ENCODE measurements around the gene RNF121. TPM values are rescaled to one million over a fixed set of nuclear protein-coding genes. Genes with fewer than 3 reads are reported as not detected.
A peak's percentile ranks its signal among the peaks of the same experiment; 100 is the strongest.

The RNF121 gene
- total RNA-seq, 8 experiments from 2014 or later, result 20.6 to 36.4 (median 31.9) TPM

DNA sequence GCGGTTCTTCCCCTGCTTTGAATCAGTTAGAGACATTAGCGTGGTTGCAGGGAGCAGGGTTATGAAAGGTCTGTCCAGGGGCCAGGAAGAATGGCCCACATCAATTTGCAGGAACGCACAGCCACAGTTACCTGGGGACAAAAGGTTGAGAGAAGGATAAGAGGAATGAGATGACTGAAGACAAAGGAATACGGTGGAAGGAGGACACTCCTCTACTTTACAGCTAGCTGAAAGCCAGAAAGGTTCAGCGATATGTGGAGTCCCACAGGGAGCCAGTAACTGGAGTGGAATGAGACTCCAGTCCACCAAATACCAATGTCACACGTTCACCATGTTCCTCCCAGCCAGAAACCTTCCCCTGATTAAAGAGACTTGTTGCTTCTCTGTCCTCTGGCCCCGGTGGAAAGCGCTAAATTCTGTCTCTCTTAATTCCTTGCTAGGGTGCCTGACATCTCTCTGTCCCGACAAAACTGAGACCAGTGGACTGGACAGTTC, 11.2 kb upstream of the RNF121 start:
- in situ Hi-C loops (cut with MboI; ENCODE audit: low pct_unique_long_range_greater_than_20kb in 2 of 9, low sequenced_read_pairs in 9 of 9, unreplicated experiment in 9 of 9), result no loop called here
- no peak for ATAC-seq (replicated peaks in 6 of 8)
- 83 to 100% (median 93%) methylated on average over 1 to 8 of the region's 9 CpGs; no CpG with 5 or more reads in 1 of the 10 experiments for WGBS, 10 experiments
- Histone ChIP-seq H3K4me3 (no peak overlapping the region), H3K4me1 (replicated peaks in 1 of 2) (no peaks in the 10 kb centered on the region), H3K27ac (no peak overlapping the region)

DNA sequence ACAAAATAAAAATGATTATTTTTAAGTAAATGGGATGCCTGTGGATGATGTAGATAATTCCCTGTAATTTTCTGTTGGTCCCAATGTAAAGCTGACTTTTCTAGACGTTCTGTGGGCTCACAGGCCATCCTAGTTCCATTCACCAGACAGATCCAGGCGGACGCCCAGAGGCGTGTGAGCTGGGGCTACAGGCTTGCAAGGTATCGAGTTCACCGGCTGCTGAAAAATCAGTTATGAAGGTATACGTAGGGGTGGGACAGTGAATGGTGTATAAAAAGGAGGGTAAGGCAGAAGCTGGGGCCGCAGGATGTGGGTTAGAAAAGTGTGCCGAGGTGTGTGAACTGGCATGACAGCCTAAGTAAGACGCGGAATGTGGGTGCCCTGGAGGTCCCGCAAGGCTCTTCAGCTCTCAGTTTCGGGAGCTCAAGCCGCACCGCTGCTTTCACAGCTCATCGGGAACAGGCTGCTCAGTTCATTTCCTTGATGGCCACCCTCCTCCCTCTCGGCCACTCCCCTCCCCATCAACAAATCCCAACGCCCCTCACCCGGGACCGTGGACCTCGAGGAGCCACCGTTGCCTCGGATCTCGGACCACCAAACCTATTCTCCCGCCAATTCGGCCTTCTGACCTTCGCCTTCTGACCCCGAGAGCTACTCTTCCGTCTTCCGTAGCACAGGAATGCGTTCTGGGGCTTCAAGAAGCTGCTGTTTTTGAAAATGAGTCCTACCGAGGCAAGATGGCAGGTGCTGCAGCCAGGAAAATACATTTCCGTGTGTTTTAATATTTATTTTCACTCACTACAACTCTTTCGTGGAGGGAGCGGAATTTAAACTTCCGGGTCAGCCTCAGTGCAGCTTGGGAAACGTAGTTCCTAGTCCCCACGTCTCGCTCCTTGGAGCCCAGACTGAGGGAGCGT, 768 bp upstream of the RNF121 start, which contains the start of gene XNDC1N:
TSS of gene XNDC1N (minus strand) at position 775 of the 917 bp plus-strand sequence. CDS start 5,241 bp downstream, outside the sequence.
- peak; percentile 90 to 95 (median 93) for ATAC-seq (replicated peaks in 6 of 8)
- Histone ChIP-seq H3K4me1 (replicated peaks in 1 of 2) (peaks cover 8 to 10% of the 10 kb centered on the region in 2 donors), H3K27ac (peak within 1 kb of the TSS; percentile 76 to 97), H3K4me3 (peak within 1 kb of the TSS; percentile 56 to 97 (median 83))
- 0 to 6% (median 0%) methylated on average over 1 to 14 of the region's 40 CpGs; no CpG with 5 or more reads in 1 of the 10 experiments for WGBS, 10 experiments
- in situ Hi-C loops (cut with MboI; ENCODE audit: low pct_unique_long_range_greater_than_20kb in 2 of 9, low sequenced_read_pairs in 9 of 9, unreplicated experiment in 9 of 9), result no loop called here

DNA sequence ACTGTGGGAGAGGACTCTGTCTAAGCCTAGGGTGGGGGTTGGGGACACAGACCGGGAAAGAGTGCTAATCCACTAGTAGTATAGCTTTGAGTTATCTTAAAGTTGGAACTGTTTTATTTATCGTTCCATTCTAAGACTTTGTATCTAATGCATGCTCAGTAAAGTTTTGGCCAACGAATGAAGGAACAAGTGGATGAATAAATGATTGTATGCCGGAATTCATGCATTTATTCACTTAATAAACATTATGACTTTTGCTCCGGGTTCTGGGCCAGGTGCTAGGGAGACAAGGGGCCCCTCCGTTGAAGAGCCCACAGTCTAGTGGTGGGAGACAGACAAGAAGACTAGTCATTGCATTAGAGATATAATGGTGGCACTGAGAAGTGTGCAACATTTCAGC, 645 bp downstream of the RNF121 start:
- peak in 1 of 8 experiments; percentile 0 for ATAC-seq (replicated peaks in 6 of 8)
- 0 to 5% (median 0%) methylated on average over 1 to 5 of the region's 6 CpGs; no CpG with 5 or more reads in 2 of the 10 experiments for WGBS, 10 experiments
- H3K4me3 ChIP-seq, result peak overlapping the region; percentile 56 to 97 (median 83)
- in situ Hi-C loops (cut with MboI; ENCODE audit: low pct_unique_long_range_greater_than_20kb in 2 of 9, low sequenced_read_pairs in 9 of 9, unreplicated experiment in 9 of 9), result no loop called here
- peaks cover 8 to 10% of the 10 kb centered on the region in 2 donors for H3K4me1 ChIP-seq (replicated peaks in 1 of 2)
- H3K27ac ChIP-seq, result peak overlapping the region; percentile 76 to 97

DNA sequence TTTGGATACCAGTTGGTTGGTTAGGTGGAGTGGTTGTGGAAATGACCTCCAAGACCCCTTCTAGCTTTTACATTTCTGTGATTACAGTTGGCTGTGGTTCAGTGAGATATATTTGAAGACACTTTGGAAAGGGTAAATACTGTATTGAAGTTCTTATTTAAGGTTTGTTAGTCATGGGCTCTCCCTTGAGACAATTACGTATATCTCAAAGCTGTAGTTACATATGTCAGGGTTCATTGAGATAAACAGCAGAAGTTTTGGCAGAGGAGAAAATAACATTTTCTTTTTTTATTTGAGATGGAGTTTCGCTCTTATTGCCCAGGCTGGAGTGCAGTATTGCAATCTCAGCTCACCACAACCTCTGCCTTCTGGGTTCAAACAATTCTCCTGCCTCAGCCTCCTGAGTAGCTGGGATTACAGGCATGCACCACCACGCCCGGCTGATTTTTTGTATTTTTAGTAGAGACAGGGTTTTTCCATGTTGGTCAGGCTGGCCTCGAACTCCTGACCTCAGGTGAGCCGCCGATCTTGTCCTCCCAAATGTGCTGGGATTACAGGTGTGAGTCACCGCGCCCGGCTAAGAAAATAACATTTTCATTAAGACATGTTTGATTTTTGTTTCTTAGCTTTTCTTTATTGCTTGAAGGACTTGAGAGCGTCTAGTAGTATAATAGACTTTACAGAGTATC, 1.9 kb downstream of the RNF121 start:
- no peak for ATAC-seq (replicated peaks in 6 of 8)
- in situ Hi-C loops (cut with MboI; ENCODE audit: low pct_unique_long_range_greater_than_20kb in 2 of 9, low sequenced_read_pairs in 9 of 9, unreplicated experiment in 9 of 9), result no loop called here
- WGBS, 10 experiments, result 42 to 100% (median 73%) methylated on average over 2 to 10 of the region's 11 CpGs; no CpG with 5 or more reads in 1 of the 10 experiments
- H3K4me1 ChIP-seq (replicated peaks in 1 of 2), result peaks cover 8 to 10% of the 10 kb centered on the region in 2 donors
- H3K4me3 ChIP-seq, result peak overlapping the region in 1 of 5 donors; percentile 78
- no peak overlapping the region for H3K27ac ChIP-seq

DNA sequence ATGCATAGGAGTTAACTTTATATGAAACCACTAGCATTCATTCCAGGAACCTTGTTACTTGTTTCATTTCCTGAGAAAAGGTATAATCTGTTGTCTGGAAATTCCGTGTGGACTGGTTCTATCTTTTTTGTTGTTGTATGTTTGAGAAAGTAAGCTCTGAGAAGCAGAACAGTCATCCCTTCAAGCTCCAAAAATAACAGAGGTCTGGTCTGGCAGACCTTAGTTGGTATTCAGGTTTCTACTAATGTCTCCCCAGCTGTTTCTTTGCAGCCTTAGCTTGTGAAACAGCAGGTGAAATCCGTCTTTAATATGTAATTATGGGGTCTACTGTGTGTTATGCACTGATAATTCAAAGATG, 2.4 kb downstream of the RNF121 start:
- WGBS, 10 experiments, result 0 to 87% (median 82%) methylated on average over 1 to 2 of the region's 2 CpGs; no CpG with 5 or more reads in 5 of the 10 experiments
- Histone ChIP-seq H3K4me3 (no peak overlapping the region), H3K4me1 (replicated peaks in 1 of 2) (peaks cover 8 to 10% of the 10 kb centered on the region in 2 donors), H3K27ac (no peak overlapping the region)
- ATAC-seq (replicated peaks in 6 of 8), result no peak
- in situ Hi-C loops (cut with MboI; ENCODE audit: low pct_unique_long_range_greater_than_20kb in 2 of 9, low sequenced_read_pairs in 9 of 9, unreplicated experiment in 9 of 9), result no loop called here

DNA sequence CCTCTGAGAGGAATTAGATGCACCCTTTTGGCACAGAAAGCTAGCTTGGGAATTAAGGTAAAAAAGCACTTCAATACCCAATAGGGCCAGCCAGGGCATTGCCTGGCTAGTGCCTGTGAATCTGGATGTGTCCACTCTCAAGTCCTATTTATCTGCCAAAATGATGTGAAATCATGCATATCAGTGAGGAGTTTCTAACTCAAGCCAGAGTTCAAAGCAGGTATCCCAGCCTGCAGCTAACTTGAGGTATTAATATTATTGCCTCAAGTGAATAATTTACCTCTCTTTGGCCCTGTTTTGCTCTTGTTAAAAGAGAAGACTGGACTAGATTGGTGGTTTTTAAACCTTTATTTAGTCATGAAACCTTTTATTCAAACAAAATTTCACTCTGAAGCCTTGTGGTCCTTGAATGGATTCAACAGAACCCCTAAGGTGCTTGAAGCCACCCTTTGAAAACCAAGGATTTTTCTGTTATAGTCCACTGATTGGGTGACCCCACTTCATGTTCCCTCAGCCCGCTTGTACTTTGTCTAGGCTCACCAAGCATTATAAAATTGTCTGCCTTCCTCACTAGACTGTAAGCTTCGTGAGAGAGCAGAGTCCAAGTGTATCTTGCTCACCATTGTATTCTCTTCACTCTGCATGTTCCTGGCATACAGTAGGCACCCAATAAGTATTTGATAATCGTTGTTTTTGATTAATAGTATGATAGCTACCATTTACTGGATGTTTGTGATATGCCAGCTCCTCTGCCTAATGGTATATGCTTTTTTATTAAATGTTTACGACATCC, 4.5 kb downstream of the RNF121 start:
- WGBS, 10 experiments, result 68 to 100% (median 97%) methylated on average over 1 to 4 of the region's 4 CpGs; no CpG with 5 or more reads in 1 of the 10 experiments
- Histone ChIP-seq H3K27ac (no peak overlapping the region), H3K4me3 (no peak overlapping the region), H3K4me1 (replicated peaks in 1 of 2) (peaks cover 7 to 8% of the 10 kb centered on the region in 2 donors)
- ATAC-seq (replicated peaks in 6 of 8), result no peak
- in situ Hi-C loops (cut with MboI; ENCODE audit: low pct_unique_long_range_greater_than_20kb in 2 of 9, low sequenced_read_pairs in 9 of 9, unreplicated experiment in 9 of 9), result no loop called here

DNA sequence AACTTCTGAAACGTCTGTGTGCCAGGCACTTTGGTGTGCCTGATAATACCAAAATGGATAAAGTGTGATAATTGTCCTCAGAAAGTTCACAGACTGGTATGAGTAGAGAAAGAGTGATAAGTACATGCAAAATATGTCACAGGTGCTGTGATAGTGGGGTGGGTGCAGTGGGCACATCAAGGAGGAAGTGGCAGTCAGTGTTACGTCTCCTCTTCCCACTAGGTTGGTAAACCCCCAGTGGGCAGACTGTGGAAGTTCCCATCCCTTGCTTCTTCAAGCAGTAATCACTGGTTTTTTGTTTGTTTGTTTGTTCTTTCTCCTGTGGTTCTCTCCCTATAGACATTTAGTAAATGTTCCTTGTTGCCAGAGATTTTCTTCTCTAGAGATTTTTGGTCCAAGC, 5.4 kb downstream of the RNF121 start:
- in situ Hi-C loops (cut with MboI; ENCODE audit: low pct_unique_long_range_greater_than_20kb in 2 of 9, low sequenced_read_pairs in 9 of 9, unreplicated experiment in 9 of 9), result no loop called here
- H3K4me3 ChIP-seq, result no peak overlapping the region
- no peak overlapping the region for H3K27ac ChIP-seq
- ATAC-seq (replicated peaks in 6 of 8), result no peak
- peaks cover 7 to 8% of the 10 kb centered on the region in 2 donors for H3K4me1 ChIP-seq (replicated peaks in 1 of 2)
- 38 to 100% (median 80%) methylated on average over 1 to 2 of the region's 2 CpGs; no CpG with 5 or more reads in 1 of the 10 experiments for WGBS, 10 experiments

DNA sequence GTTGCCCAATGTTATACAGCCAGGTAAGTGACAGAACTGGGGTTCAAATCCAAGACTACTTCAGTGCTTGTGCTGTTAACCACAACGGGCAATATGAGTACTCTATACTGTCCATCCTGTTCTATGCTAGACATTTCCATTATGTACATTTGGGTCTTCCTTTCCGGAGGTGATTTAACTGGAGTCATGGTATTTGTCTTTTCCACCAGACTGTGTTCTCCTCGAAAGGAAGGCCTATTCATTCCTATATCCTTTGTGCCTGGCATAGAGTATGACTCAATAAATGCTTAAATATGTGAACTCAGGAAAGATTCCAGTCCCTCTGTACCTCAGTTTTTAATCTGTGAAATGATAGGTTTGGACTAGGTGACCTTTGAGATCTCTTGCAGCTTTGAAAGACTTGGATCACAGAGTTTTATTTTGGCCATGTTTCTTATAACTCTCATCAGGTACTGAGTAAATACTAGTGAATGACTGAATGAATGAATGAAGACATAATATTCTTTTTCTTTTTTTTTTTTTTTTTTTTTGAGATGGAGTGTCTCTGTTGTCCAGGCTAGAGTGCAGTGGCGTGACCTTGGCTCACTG, 6.6 kb downstream of the RNF121 start:
- Histone ChIP-seq H3K27ac (no peak overlapping the region), H3K4me1 (replicated peaks in 1 of 2) (peaks cover 0 to 5% of the 10 kb centered on the region in 2 donors), H3K4me3 (no peak overlapping the region)
- in situ Hi-C loops (cut with MboI; ENCODE audit: low pct_unique_long_range_greater_than_20kb in 2 of 9, low sequenced_read_pairs in 9 of 9, unreplicated experiment in 9 of 9), result no loop called here
- 42 to 100% (median 85%) methylated on average over 2 to 3 of the region's 4 CpGs; no CpG with 5 or more reads in 2 of the 10 experiments for WGBS, 10 experiments
- no peak for ATAC-seq (replicated peaks in 6 of 8)

DNA sequence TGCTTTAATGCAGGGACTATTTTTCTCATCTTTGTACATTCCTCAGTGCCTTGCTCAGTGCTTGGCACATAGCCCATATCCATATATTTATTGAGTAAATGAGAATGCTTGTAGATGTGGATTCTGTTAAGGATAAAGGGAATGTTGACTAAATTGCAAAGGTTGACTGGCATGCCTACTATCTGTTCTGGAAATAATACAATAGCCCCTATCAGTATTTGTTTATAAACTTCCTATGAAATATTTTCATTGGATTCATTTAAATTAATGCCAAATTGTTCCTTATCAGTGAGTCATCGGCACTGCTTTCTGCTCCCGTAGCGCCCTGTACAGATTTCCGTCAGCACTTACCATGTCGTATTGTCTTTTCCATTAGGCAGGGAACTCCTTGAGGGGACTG, 8.0 kb downstream of the RNF121 start:
- Histone ChIP-seq H3K4me1 (replicated peaks in 1 of 2) (peaks cover 0 to 5% of the 10 kb centered on the region in 2 donors), H3K27ac (no peak overlapping the region), H3K4me3 (no peak overlapping the region)
- WGBS, 10 experiments, result 0 to 100% (median 80%) methylated on average over 1 to 5 of the region's 5 CpGs; no CpG with 5 or more reads in 1 of the 10 experiments
- ATAC-seq (replicated peaks in 6 of 8), result no peak
- in situ Hi-C loops (cut with MboI; ENCODE audit: low pct_unique_long_range_greater_than_20kb in 2 of 9, low sequenced_read_pairs in 9 of 9, unreplicated experiment in 9 of 9), result no loop called here

DNA sequence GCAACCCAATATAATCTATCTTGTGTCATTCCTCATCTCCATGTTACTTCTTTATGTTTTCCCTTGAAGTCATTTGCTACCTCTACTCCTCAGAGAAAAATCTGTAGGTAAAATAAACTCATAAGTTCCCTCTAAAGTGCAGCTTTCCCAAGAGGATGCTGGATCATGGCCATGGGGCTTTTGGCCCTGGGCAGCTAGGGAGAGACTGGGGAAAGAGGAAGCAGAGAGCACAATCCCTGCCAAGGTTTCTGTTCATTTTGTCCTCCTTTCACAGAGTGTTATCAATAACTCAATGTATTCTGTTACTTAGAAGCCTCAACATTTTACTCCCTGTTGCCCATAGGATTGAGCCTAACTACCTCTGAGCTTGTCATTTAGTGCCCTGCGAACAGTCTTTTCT, 9.0 kb downstream of the RNF121 start:
- in situ Hi-C loops (cut with MboI; ENCODE audit: low pct_unique_long_range_greater_than_20kb in 2 of 9, low sequenced_read_pairs in 9 of 9, unreplicated experiment in 9 of 9), result no loop called here

DNA sequence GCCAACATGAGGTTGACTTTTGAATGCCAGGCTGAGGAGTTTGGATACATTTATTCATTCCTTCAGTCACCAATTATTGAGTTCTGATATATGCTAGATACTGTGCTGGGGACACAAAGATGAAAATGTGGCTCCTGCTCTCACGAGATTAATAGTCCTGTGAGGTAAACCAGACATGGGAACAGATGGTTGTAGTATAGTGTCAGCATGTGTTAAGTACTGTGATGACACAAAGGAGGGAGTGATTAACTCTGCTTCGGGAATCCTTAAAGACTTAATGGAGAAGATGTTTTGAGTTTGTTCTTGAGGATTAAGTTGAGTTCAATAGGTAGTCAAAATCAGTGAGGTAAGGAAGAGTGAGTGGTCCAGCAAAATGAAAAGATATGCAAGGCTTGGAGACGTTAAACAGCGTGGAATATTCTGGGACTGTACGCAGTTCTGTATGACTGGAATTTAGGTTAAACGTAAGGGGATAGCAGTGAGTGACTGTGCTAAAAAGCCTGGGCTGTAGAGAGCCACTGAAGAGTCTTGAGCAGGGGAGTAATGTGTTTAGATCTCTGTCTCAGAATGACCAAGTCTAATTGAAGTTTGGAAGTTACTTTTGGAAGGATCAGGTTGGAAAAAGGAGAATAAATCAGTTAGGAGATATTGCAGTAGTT, 11.8 kb downstream of the RNF121 start:
- no peak overlapping the region for H3K27ac ChIP-seq
- no peak overlapping the region for H3K4me3 ChIP-seq
- no peak for ATAC-seq (replicated peaks in 6 of 8)
- in situ Hi-C loops (cut with MboI; ENCODE audit: low pct_unique_long_range_greater_than_20kb in 2 of 9, low sequenced_read_pairs in 9 of 9, unreplicated experiment in 9 of 9), result no loop called here
- H3K4me1 ChIP-seq (replicated peaks in 1 of 2), result peaks cover 0 to 5% of the 10 kb centered on the region in 2 donors
- WGBS, 10 experiments, result 51 to 100% (median 85%) methylated on average over 2 to 6 of the region's 6 CpGs; no CpG with 5 or more reads in 1 of the 10 experiments

More for the DNA sequence above, 9.0 kb downstream of the RNF121 start:
- 83 to 100% (median 100%) methylated on average over 1 of the region's 1 CpG; no CpG with 5 or more reads in 5 of the 10 experiments for WGBS, 10 experiments
- no peak overlapping the region for H3K4me3 ChIP-seq
- ATAC-seq (replicated peaks in 6 of 8), result no peak
- no peak overlapping the region for H3K27ac ChIP-seq
- peaks cover 0 to 5% of the 10 kb centered on the region in 2 donors for H3K4me1 ChIP-seq (replicated peaks in 1 of 2)

Measured in motor neuron (in vitro differentiated cells).